H54 (cell line): ENCODE results near the gene ETF1.

Source experiments
- DNase-seq: peaks from one replicate; pipeline ENCODE4 v3.0.0; 2011; ENCODE audit warnings: low spot score, mixed read lengths; ENCODE audit not compliant: insufficient read length
- FAIRE-seq: peaks from 3 replicates; lab custom pipeline; 2011; peaks lifted over from hg19 to GRCh38; lab: Jason Lieb, UNC
- POLR2A ChIP-seq: IDR thresholded peaks from 2 replicates; pipeline ENCODE4 v1.6.1; 2011; ENCODE audit warnings: low read depth, mild to moderate bottlenecking, low read length

ETF1 gene

DNA sequence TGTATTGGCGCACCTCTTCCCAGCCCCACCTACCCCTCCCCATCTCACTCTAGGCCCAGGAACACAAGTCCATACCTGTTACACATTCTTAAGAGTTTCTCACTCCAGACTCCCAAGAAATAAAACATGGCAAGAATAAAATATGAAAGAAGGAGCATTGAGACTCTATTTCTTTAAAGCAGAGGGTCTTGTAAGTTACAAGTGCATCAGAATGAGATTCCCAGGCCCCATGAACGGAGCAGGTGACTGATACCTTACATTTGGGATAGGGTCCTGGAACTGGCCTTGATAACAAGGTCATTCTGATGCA lies 72.0 kb downstream of the ETF1 start:
- DNase-seq = no peak
- FAIRE-seq = no peak
- TF ChIP-seq POLR2A = no peak

DNA sequence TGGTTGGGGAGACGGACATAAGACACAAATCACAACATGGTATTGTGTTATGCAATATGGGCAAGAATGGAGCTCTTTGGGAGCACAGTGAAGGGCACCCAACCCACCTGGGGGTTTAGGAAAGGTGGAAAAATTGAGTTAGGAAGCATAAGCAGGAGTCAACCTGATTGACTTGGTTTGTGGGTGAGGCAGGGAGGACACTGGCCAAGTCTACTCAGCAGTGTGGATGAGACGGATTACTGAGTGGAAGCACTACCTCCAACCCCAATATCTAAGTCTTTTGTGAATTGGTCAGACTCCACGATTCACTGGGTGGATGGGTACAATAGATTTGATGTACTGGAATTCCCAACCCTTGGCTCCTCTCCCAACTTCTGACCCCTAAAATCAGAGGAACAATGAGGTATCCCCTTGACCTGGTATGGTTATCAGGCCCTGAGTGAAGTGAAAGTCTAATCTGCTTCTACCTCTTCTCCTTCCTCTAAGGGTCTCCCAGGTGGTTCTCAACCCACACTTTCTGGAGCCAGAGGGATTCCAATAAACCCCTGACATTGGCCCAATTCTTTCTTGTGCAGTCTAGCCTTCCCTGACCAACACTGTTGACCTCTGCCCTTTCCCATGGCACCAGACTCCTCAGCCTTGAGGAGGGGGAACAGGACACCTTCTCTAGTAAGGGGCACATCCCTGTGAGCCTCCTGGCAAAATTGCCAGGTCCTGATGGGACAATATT lies 72.5 kb downstream of the ETF1 start:
- FAIRE-seq (no peak), DNase-seq (no peak)

DNA sequence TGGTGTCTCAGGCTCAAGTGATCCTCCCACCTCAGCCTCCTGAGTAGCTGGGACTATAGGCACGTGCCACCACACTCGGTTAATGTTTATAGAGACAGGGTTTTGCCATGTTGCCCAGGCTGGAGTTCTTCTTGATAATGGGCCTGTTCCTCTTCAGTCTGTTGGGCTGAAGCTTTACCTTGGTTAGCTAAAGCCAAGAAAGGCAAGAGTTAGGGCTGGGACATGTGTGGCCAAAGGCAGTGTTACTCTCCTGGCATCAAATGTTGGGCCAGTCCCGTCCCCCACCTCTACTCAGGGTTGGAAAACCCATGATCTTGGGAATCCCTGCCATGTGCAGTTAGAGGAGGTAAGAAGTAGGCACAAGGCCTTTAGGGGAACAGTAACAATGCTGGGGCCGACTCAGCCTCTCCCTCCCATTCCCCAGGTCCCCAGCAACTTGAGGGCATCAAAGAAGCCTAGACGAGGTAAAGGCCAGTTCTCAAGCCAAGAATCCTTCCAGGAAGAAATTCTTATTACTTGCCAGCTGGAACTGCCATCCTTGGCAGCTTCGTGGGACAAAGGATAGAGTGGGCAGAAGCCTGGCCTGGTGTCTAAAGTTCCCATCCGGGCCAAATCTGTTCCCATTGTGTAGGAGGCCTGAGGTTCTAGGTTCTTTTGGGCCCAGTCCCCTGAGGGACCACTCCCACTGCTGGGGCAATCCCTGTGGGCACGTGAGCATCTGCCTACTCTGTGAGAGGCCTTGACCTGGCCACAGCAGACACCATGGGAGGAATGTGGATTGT lies 73.3 kb downstream of the ETF1 start:
- DNase-seq (no peak), FAIRE-seq (no peak)
- TF ChIP-seq POLR2A = no peak

More for the DNA sequence above, 72.5 kb downstream of the ETF1 start:
- no peak for TF ChIP-seq POLR2A

DNA sequence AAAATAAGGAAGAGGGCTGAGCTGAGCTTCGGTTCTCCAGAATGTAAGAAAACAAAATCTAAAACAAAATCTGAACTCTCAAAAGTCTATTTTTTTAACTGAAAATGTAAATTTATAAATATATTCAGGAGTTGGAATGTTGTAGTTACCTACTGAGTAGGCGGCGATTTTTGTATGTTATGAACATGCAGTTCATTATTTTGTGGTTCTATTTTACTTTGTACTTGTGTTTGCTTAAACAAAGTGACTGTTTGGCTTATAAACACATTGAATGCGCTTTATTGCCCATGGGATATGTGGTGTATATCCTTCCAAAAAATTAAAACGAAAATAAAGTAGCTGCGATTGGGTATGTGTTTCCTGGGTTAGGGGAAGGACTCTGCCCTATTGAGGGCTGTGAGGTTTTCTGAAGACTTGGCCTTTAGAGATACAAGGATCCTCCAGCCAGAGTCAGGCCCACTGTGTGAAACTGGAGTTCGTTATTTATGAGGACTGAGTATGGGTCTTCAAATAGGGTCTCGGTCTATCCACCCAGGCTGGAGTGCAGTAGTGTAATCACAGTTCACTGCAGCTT lies 74.0 kb downstream of the ETF1 start:
- FAIRE-seq (no peak), DNase-seq (no peak)
- no peak for TF ChIP-seq POLR2A

DNA sequence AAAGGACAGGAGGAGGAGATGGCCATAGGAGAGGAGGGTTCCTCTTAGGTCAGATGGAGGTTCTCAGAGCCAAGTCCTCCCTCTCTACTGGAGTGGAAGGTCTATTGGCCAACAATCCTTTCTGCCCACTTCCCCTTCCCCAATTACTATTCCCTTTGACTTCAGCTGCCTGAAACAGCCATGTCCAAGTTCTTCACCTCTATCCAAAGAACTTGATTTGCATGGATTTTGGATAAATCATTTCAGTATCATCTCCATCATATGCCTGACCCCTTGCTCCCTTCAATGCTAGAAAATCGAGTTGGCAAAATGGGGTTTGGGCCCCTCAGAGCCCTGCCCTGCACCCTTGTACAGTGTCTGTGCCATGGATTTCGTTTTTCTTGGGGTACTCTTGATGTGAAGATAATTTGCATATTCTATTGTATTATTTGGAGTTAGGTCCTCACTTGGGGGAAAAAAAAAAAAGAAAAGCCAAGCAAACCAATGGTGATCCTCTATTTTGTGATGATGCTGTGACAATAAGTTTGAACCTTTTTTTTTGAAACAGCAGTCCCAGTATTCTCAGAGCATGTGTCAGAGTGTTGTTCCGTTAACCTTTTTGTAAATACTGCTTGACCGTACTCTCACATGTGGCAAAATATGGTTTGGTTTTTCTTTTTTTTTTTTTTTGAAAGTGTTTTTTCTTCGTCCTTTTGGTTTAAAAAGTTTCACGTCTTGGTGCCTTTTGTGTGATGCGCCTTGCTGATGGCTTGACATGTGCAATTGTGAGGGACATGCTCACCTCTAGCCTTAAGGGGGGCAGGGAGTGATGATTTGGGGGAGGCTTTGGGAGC lies 74.7 kb downstream of the ETF1 start:
- no peak for FAIRE-seq
- TF ChIP-seq POLR2A = no peak
- DNase-seq = no peak

DNA sequence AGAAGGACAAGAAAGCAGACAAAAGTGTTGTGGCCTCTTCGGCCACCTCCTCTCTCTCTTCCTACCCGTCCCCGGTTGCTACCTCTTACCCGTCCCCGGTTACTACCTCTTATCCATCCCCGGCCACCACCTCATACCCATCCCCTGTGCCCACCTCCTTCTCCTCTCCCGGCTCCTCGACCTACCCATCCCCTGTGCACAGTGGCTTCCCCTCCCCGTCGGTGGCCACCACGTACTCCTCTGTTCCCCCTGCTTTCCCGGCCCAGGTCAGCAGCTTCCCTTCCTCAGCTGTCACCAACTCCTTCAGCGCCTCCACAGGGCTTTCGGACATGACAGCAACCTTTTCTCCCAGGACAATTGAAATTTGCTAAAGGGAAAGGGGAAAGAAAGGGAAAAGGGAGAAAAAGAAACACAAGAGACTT lies 75.3 kb downstream of the ETF1 start:
- FAIRE-seq (no peak), DNase-seq (no peak)
- TF ChIP-seq POLR2A = no peak

DNA sequence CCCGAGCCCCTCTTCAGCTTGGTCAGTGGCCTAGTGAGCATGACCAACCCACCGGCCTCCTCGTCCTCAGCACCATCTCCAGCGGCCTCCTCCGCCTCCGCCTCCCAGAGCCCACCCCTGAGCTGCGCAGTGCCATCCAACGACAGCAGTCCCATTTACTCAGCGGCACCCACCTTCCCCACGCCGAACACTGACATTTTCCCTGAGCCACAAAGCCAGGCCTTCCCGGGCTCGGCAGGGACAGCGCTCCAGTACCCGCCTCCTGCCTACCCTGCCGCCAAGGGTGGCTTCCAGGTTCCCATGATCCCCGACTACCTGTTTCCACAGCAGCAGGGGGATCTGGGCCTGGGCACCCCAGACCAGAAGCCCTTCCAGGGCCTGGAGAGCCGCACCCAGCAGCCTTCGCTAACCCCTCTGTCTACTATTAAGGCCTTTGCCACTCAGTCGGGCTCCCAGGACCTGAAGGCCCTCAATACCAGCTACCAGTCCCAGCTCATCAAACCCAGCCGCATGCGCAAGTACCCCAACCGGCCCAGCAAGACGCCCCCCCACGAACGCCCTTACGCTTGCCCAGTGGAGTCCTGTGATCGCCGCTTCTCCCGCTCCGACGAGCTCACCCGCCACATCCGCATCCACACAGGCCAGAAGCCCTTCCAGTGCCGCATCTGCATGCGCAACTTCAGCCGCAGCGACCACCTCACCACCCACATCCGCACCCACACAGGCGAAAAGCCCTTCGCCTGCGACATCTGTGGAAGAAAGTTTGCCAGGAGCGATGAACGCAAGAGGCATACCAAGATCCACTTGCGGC lies 75.9 kb downstream of the ETF1 start:
- DNase-seq = no peak
- no peak for FAIRE-seq
- no peak for TF ChIP-seq POLR2A

DNA sequence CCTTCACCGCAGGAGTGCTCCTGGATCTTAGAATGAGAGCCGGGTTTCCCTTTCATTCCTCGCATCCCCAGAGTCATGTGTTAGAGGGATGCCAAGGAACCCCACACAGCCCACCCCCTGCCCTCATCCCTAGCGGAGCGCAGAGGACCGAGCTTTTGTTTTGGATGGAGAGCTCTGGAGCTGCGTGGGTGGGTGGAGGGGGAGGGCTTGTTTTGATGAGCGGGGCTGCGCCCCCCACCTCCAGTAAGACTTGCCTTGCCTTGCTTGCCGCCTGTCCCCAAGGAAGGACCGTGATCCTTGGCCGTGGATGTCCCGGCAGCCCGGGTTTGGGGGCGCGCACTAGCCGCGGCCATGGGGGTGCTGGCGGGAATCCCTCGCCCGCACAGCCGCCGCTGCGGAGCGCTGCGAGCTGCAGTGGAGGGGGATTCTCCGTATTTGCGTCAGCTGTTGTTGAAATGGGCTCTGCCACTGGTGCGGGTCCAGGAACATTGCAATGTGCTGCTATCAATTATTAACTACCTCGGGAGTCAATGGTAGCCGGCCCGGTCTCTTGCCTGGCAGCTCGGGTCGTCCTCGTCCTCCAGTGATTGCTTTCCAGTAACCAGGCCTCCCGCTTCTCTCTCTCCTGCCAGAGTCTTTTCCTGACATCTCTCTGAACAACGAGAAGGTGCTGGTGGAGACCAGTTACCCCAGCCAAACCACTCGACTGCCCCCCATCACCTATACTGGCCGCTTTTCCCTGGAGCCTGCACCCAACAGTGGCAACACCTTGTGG lies 76.7 kb downstream of the ETF1 start:
- TF ChIP-seq POLR2A = no peak
- DNase-seq = no peak
- no peak for FAIRE-seq

DNA sequence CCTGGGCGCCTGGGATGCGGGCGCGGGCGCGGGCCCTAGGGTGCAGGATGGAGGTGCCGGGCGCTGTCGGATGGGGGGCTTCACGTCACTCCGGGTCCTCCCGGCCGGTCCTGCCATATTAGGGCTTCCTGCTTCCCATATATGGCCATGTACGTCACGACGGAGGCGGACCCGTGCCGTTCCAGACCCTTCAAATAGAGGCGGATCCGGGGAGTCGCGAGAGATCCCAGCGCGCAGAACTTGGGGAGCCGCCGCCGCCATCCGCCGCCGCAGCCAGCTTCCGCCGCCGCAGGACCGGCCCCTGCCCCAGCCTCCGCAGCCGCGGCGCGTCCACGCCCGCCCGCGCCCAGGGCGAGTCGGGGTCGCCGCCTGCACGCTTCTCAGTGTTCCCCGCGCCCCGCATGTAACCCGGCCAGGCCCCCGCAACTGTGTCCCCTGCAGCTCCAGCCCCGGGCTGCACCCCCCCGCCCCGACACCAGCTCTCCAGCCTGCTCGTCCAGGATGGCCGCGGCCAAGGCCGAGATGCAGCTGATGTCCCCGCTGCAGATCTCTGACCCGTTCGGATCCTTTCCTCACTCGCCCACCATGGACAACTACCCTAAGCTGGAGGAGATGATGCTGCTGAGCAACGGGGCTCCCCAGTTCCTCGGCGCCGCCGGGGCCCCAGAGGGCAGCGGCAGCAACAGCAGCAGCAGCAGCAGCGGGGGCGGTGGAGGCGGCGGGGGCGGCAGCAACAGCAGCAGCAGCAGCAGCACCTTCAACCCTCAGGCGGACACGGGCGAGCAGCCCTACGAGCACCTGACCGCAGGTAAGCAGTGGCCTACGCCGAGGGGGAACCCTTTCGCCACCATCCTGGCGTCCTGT lies 77.5 kb downstream of the ETF1 start, which contains the start of gene EGR1:
EGR1 (plus strand) TSS at position 219 of the 864 bp plus-strand sequence; CDS start at position 502, 283 bp downstream.
- DNase-seq = peak; percentile 75
- no peak for FAIRE-seq
- peak; percentile 79 for TF ChIP-seq POLR2A

DNA sequence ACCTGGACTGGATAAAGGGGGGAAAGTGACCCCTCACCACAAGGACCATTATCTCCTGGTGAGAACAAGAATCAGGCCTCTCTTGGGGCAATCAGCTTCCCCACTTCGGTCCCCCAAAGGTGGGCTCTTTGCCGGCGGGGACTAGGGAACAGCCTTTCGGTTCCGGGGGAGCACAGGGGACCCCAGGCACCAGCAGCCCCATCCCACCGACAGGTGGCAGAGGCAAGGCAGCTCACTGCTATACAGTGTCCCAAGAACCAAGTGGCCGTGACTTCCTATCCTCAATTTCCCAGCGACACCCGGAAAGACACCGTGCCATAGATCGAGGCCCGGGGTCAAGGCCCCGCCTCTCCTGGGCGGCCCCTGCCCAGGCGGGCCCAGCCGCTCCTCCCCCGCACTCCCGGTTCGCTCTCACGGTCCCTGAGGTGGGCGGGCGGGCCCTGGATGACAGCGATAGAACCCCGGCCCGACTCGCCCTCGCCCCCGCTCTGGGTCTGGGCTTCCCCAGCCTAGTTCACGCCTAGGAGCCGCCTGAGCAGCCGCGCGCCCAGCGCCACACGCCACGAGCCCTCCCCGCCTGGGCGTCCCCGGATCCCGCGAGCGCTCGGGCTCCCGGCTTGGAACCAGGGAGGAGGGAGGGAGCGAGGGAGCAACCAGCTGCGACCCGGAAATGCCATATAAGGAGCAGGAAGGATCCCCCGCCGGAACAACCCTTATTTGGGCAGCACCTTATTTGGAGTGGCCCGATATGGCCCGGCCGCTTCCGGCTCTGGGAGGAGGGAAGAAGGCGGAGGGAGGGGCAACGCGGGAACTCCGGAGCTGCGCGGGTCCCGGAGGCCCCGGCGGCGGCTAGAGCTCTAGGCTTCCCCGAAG lies 78.4 kb downstream of the ETF1 start:
- FAIRE-seq = no peak
- peak; percentile 27; the same call in 1 of the 2 replicates for TF ChIP-seq POLR2A
- DNase-seq = peak; percentile 90
